ENCODE measurements around the gene GBA2. TPM values are rescaled to one million over a fixed set of nuclear protein-coding genes. Genes with fewer than 3 reads are reported as not detected.
A peak's percentile ranks its signal among the peaks of the same experiment; 100 is the strongest.

The GBA2 gene
- total RNA-seq, 2 donors from 2014 or later, result 48.5 to 55.4 TPM

DNA sequence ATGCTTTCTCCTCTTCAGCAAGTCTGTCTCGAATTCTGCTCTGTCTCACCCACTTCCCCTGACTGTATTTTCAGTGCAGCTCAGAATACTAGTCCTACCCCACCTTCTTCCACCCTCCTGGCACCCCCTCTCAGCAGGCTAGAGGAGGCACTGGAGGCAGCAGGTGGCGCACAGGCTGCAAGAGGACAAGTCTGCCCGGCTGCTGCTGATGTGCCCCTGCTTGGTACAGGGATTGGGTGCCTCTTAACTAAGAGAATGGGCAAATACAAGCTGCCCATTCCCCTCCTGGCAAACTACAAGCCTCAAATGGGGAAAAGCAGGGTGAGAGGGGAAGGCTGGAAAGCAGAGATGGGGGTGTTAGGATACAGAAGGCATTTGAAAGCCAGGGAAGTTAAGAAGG, 22.1 kb downstream of the GBA2 start:
- H3K9me3 ChIP-seq, result no peaks in the 10 kb centered on the region
- no peak overlapping the region for H3K4me3 ChIP-seq
- no peak for DNase-seq (ENCODE audit: low spot score)
- peaks cover 22% of the 10 kb centered on the region for H3K4me1 ChIP-seq (replicated peaks)
- H3K27ac ChIP-seq, result peak overlapping the region; percentile 88 to 96
- TF ChIP-seq POLR2AphosphoS5 (IDR thresholded peaks at IDR 0.05) (no peak), POLR2A (IDR thresholded peaks at IDR 0.05) (no peak), CTCF (IDR thresholded peaks at IDR 0.05) (no peak)
- WGBS, result 58% methylated on average over 3 of the region's 3 CpGs
- peaks cover 8 to 20% of the 10 kb centered on the region in 2 donors for H3K36me3 ChIP-seq
- H3K27me3 ChIP-seq (replicated peaks; ENCODE audit: insufficient read depth), result no peaks in the 10 kb centered on the region
- intact Hi-C loops (cut with DNase I), result loop anchor here (2.0 kb wide), 1 partner anchor 32 kb away; no protein-coding TSS in a partner anchor

- peak overlapping the region in 1 of 2 donors; percentile 88 for H3K27ac ChIP-seq
- no peaks in the 10 kb centered on the region for H3K27me3 ChIP-seq (replicated peaks; ENCODE audit: insufficient read depth)
- H3K36me3 ChIP-seq, result peaks cover 14 to 20% of the 10 kb centered on the region in 2 donors
- no peak overlapping the region for H3K4me3 ChIP-seq
- 92% methylated on average over 11 of the region's 11 CpGs for WGBS
- intact Hi-C loops (cut with DNase I), result no loop called here
- DNase-seq (ENCODE audit: low spot score), result no peak
- H3K9me3 ChIP-seq, result no peaks in the 10 kb centered on the region
- H3K4me1 ChIP-seq (replicated peaks), result peaks cover 15% of the 10 kb centered on the region
- TF ChIP-seq POLR2A (IDR thresholded peaks at IDR 0.05), result no peak
Measured at GRCh38 chr9:35725362-35725761, 23.7 kb downstream of the GBA2 start.

DNA sequence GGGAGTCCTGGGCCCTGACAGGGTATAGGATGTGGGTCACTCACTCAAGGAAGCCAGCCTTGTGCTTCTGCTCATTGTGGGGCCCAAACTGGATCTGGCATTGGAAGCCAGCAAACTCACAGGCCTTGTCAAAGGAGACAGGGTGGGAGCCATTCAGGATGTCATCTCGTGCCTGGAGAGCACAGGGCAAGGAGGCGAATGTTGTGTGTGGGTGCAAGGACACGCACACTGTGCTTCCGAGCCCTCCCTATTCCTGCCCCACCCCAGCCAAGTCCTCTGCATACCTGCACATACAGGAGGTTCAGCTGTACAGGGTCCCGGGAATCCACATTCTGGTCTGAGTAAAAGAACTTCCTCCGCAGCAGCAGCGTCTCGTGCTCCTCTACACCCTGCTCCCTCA, 25.1 kb downstream of the GBA2 start:
- no peaks in the 10 kb centered on the region for H3K27me3 ChIP-seq (replicated peaks; ENCODE audit: insufficient read depth)
- no peak overlapping the region for H3K27ac ChIP-seq
- no peaks in the 10 kb centered on the region for H3K9me3 ChIP-seq
- no peak overlapping the region for H3K4me3 ChIP-seq
- intact Hi-C loops (cut with DNase I), result no loop called here
- peaks cover 27 to 34% of the 10 kb centered on the region in 2 donors for H3K36me3 ChIP-seq
- no peak for DNase-seq (ENCODE audit: low spot score)
- no peak for TF ChIP-seq CTCF (IDR thresholded peaks at IDR 0.05)
- H3K4me1 ChIP-seq (replicated peaks), result peaks cover 8% of the 10 kb centered on the region
- WGBS, result 92% methylated on average over 8 of the region's 8 CpGs

GRCh38 chr9:35723426-35723825, 25.6 kb downstream of the GBA2 start:
- no peak for TF ChIP-seq POLR2A (IDR thresholded peaks at IDR 0.05)
- no peak for TF ChIP-seq CTCF (IDR thresholded peaks at IDR 0.05)
- no peak for TF ChIP-seq POLR2AphosphoS5 (IDR thresholded peaks at IDR 0.05)
- no peak for DNase-seq (ENCODE audit: low spot score)
- Histone ChIP-seq H3K27ac (no peak overlapping the region), H3K27me3 (replicated peaks; ENCODE audit: insufficient read depth) (no peaks in the 10 kb centered on the region), H3K36me3 (peaks cover 30 to 37% of the 10 kb centered on the region in 2 donors), H3K9me3 (no peaks in the 10 kb centered on the region), H3K4me3 (no peak overlapping the region), H3K4me1 (replicated peaks) (peaks cover 5% of the 10 kb centered on the region)
- 85% methylated on average over 2 of the region's 2 CpGs for WGBS
- intact Hi-C loops (cut with DNase I), result no loop called here

- no peak for TF ChIP-seq CTCF (IDR thresholded peaks at IDR 0.05)
- TF ChIP-seq POLR2AphosphoS5 (IDR thresholded peaks at IDR 0.05), result no peak
- TF ChIP-seq POLR2A (IDR thresholded peaks at IDR 0.05), result no peak
- intact Hi-C loops (cut with DNase I), result no loop called here
- no peak overlapping the region for H3K27ac ChIP-seq
- no peaks in the 10 kb centered on the region for H3K4me1 ChIP-seq (replicated peaks)
- peaks cover 51 to 58% of the 10 kb centered on the region in 2 donors for H3K36me3 ChIP-seq
- DNase-seq (ENCODE audit: low spot score), result no peak
- H3K27me3 ChIP-seq (replicated peaks; ENCODE audit: insufficient read depth), result no peaks in the 10 kb centered on the region
- no peak overlapping the region for H3K4me3 ChIP-seq
- H3K9me3 ChIP-seq, result no peaks in the 10 kb centered on the region
- WGBS, result 96% methylated on average over 4 of the region's 4 CpGs
Measured at GRCh38 chr9:35719546-35719945, 29.5 kb downstream of the GBA2 start.

Measured in prostate gland (tissue), 2 donors.